H1 (cell line): Measurements from ENCODE around the gene OPCML. TPM values are rescaled to one million over a fixed set of nuclear protein-coding genes. Genes with fewer than 3 reads are reported as not detected.

Source experiments
- CTCF ChIA-PET: fragments of 300-600 bp; sonication (Branson Sonifier 250); formaldehyde crosslinking; loops from one replicate; lab custom pipeline; 2021; ENCODE audit not compliant: partially characterized antibody; lab: Charles Lee
- POLR2A ChIA-PET: fragments of 300-600 bp; sonication (Branson Sonifier 250); formaldehyde crosslinking; loops from one replicate; lab custom pipeline; 2021; ENCODE audit warnings: inconsistent platforms; ENCODE audit not compliant: partially characterized antibody; lab: Charles Lee
- DNase-seq, 2 experiments: peaks; one replicate each; pipeline versions ENCODE4 v3.0.0 to v3.0.0-alpha.2; 2010 to 2022; ENCODE audit warnings: low spot score in 2 of 2, low read depth in 1 of 2, mixed read lengths in 1 of 2
- FAIRE-seq: peaks from 2 replicates; lab custom pipeline; 2011; peaks lifted over from hg19 to GRCh38; lab: Jason Lieb, UNC
- H2AFZ ChIP-seq: 2 replicates; pipeline ENCODE4 v1.8.1; 2012; ENCODE audit warnings: low read length, inconsistent platforms
- H2AK5ac ChIP-seq: 2 replicates; pipeline ENCODE4 v1.6.1; 2013; ENCODE audit warnings: low read depth, low read length
- H2BK120ac ChIP-seq: replicated peaks from 2 replicates; pipeline ENCODE3; 2013; ENCODE audit warnings: low read depth, low read length, inconsistent platforms
- H2BK12ac ChIP-seq: 2 replicates; pipeline ENCODE4 v1.6.1; 2013; ENCODE audit warnings: low read depth, low read length
- H2BK15ac ChIP-seq: 2 replicates; pipeline ENCODE4 v1.6.1; 2013; ENCODE audit warnings: low read length
- H2BK20ac ChIP-seq: 2 replicates; pipeline ENCODE4 v1.6.1; 2013; ENCODE audit warnings: low read length
- H2BK5ac ChIP-seq: 2 replicates; pipeline ENCODE4 v1.6.1; 2013; ENCODE audit warnings: low read depth, low read length
- H3K14ac ChIP-seq: 2 replicates; pipeline ENCODE4 v1.6.1; 2013; ENCODE audit warnings: inconsistent platforms; ENCODE audit not compliant: insufficient read length
- H3K18ac ChIP-seq: 2 replicates; pipeline ENCODE4 v1.6.1; 2013; ENCODE audit warnings: low read length; ENCODE audit errors: extremely low read depth
- H3K23ac ChIP-seq: 2 replicates; pipeline ENCODE4 v1.6.1; 2013; ENCODE audit warnings: inconsistent platforms; ENCODE audit not compliant: insufficient read length
- H3K23me2 ChIP-seq: 2 replicates; pipeline ENCODE4 v1.6.1; 2013; ENCODE audit warnings: low read depth, low read length
- H3K27ac ChIP-seq: 2 replicates; pipeline ENCODE4 v1.6.1; 2011; ENCODE audit warnings: low read depth, low read length, inconsistent platforms
- H3K27me3 ChIP-seq, 4 experiments: replicated peaks in 1 of 4; 1 replicate in 1 of 4; 2 replicates in 3 of 4; pipeline versions ENCODE4 v1.6.1 to v1.8.1; 2011 to 2013; ENCODE audit warnings: low read length in 3 of 4, mild to moderate bottlenecking in 3 of 4, inconsistent platforms in 2 of 4, mixed read lengths in 2 of 4, moderate library complexity in 1 of 4; ENCODE audit not compliant: control insufficient read depth in 3 of 4, insufficient read depth in 3 of 4; ENCODE audit errors: extremely low read depth in 1 of 4
- H3K36me3 ChIP-seq, 4 experiments: 2 replicates each; pipeline versions ENCODE4 v1.6.1 to v1.8.1; 2011 to 2013; ENCODE audit warnings: mild to moderate bottlenecking in 4 of 4, low read length in 3 of 4, moderate library complexity in 2 of 4, control low read depth in 1 of 4, inconsistent platforms in 1 of 4; ENCODE audit not compliant: insufficient read depth in 4 of 4, control insufficient read depth in 2 of 4
- H3K4ac ChIP-seq: replicated peaks from 2 replicates; pipeline ENCODE3; 2013; ENCODE audit warnings: low read length, low read depth, mixed read lengths, inconsistent platforms; ENCODE audit not compliant: insufficient read length
- H3K4me1 ChIP-seq, 4 experiments: replicated peaks in 1 of 4; 1 replicate in 1 of 4; 2 replicates in 3 of 4; pipeline versions ENCODE4 v1.6.1 to v1.8.1; 2011 to 2013; ENCODE audit warnings: low read length in 3 of 4, inconsistent platforms in 2 of 4, mixed read lengths in 1 of 4; ENCODE audit not compliant: insufficient read depth in 4 of 4, control insufficient read depth in 3 of 4
- H3K4me2 ChIP-seq, 2 experiments: 2 replicates each; pipeline versions ENCODE4 v1.6.1 to v1.8.1; 2011 to 2013; ENCODE audit warnings: low read depth in 2 of 2, low read length in 2 of 2, control low read depth in 1 of 2, inconsistent platforms in 1 of 2, mild to moderate bottlenecking in 1 of 2; ENCODE audit not compliant: insufficient read depth in 1 of 2
- H3K4me3 ChIP-seq, 4 experiments: fragments of 200-600, 300-600 bp in 1 of 4; sonication (generic), shearing (Covaris generic), sonication (Bioruptor Twin) in 1 of 4; 2 replicates each; pipeline versions ENCODE4 v1.5.1 to v1.8.1; 2011 to 2016; ENCODE audit warnings: low read length in 4 of 4, low read depth in 3 of 4, control low read depth in 2 of 4, inconsistent platforms in 2 of 4, mild to moderate bottlenecking in 2 of 4, mixed read lengths in 1 of 4, moderate library complexity in 1 of 4; ENCODE audit not compliant: insufficient read depth in 2 of 4; ENCODE audit errors: extremely low read depth in 1 of 4
- H3K56ac ChIP-seq: replicated peaks from 2 replicates; pipeline ENCODE3; 2013; ENCODE audit warnings: low read depth, mild to moderate bottlenecking, mixed read lengths, low read length, inconsistent platforms; ENCODE audit not compliant: insufficient read length
- H3K79me1 ChIP-seq: 2 replicates; pipeline ENCODE4 v1.6.1; 2013; ENCODE audit warnings: low read depth, low read length, control low read depth
- H3K79me2 ChIP-seq, 2 experiments: 2 replicates each; pipeline versions ENCODE4 v1.6.1 to v1.8.1; 2012 to 2013; ENCODE audit warnings: low read length in 2 of 2, mild to moderate bottlenecking in 2 of 2, inconsistent platforms in 1 of 2; ENCODE audit not compliant: insufficient read depth in 2 of 2, control insufficient read depth in 1 of 2
- H3K9ac ChIP-seq, 4 experiments: replicated peaks in 1 of 4; 1 replicate in 1 of 4; 2 replicates in 3 of 4; pipeline versions ENCODE4 v1.6.1 to v1.8.1; 2011 to 2013; ENCODE audit warnings: low read depth in 3 of 4, low read length in 3 of 4, control low read depth in 2 of 4, mild to moderate bottlenecking in 2 of 4, moderate library complexity in 2 of 4, inconsistent platforms in 1 of 4; ENCODE audit errors: extremely low read depth in 1 of 4
- H3K9me3 ChIP-seq, 2 experiments: 2 replicates each; pipeline versions ENCODE4 v1.6.1 to v1.8.1; 2012 to 2013; ENCODE audit warnings: mild to moderate bottlenecking in 2 of 2, moderate library complexity in 2 of 2, control low read depth in 1 of 2, inconsistent platforms in 1 of 2, low read depth in 1 of 2, low read length in 1 of 2, mixed read lengths in 1 of 2; ENCODE audit not compliant: insufficient read depth in 2 of 2
- H4K20me1 ChIP-seq, 2 experiments: replicated peaks in 1 of 2; 2 replicates each; pipeline versions ENCODE3 to v1.8.1; 2011 to 2013; ENCODE audit warnings: inconsistent platforms in 2 of 2, low read length in 2 of 2, mild to moderate bottlenecking in 1 of 2; ENCODE audit not compliant: insufficient read depth in 2 of 2, control insufficient read depth in 1 of 2
- H4K5ac ChIP-seq: 2 replicates; pipeline ENCODE4 v1.6.1; 2013; ENCODE audit warnings: low read length, low read depth, mixed read lengths, inconsistent platforms; ENCODE audit not compliant: insufficient read length
- H4K8ac ChIP-seq: 2 replicates; pipeline ENCODE4 v1.8.0; 2013; ENCODE audit warnings: mild to moderate bottlenecking, moderate library complexity, low read length, inconsistent platforms; ENCODE audit not compliant: insufficient read depth; ENCODE audit errors: extremely low read depth
- H4K91ac ChIP-seq: replicated peaks from 2 replicates; pipeline ENCODE3; 2013; ENCODE audit warnings: low read length, mixed read lengths, inconsistent platforms; ENCODE audit not compliant: insufficient read length
- ASH2L ChIP-seq: fragments of 200-600, 300-600 bp; sonication (generic); IDR thresholded peaks from one replicate; pipeline ENCODE4 v1.7.1; 2017; ENCODE audit warnings: low read length
- ATF3 ChIP-seq: IDR thresholded peaks from 2 replicates; pipeline ENCODE4 v1.6.1; 2011; ENCODE audit warnings: low read depth, mild to moderate bottlenecking, low read length; ENCODE audit not compliant: insufficient read depth
- BCL11A ChIP-seq, 2 experiments: IDR thresholded peaks; one replicate each; pipeline ENCODE4 v1.6.1; 2011; ENCODE audit warnings: low read depth in 2 of 2, low read length in 2 of 2, mild to moderate bottlenecking in 2 of 2
- BRCA1 ChIP-seq: IDR thresholded peaks from 2 replicates; pipeline ENCODE4 v1.6.1; 2012; ENCODE audit warnings: low read depth, low read length, improper control_type of control experiment
- CEBPB ChIP-seq: IDR thresholded peaks from 2 replicates; pipeline ENCODE4 v1.6.1; 2012; ENCODE audit warnings: low read depth, low read length
- EP300 ChIP-seq, 2 experiments: IDR thresholded peaks; 1 replicate in 1 of 2; 2 replicates in 1 of 2; pipeline ENCODE4 v1.6.1; 2011 to 2012; ENCODE audit warnings: low read depth in 2 of 2, low read length in 2 of 2, mild to moderate bottlenecking in 2 of 2, borderline replicate concordance in 1 of 2, inconsistent platforms in 1 of 2, moderate library complexity in 1 of 2
- GTF2F1 ChIP-seq: IDR thresholded peaks from 2 replicates; pipeline ENCODE4 v1.6.1; 2012; ENCODE audit warnings: low read depth, low read length, improper control_type of control experiment, borderline replicate concordance
- JUN ChIP-seq: IDR thresholded peaks from 2 replicates; pipeline ENCODE4 v1.6.1; 2011; ENCODE audit warnings: low read depth, mild to moderate bottlenecking, improper control_type of control experiment, low read length
- POLR2A ChIP-seq, 2 experiments: IDR thresholded peaks; 1 replicate in 1 of 2; 2 replicates in 1 of 2; pipeline ENCODE4 v1.6.1; 2011; ENCODE audit warnings: low read depth in 2 of 2, low read length in 2 of 2, mild to moderate bottlenecking in 2 of 2; ENCODE audit errors: control extremely low read depth in 1 of 2
- RAD21 ChIP-seq, 2 experiments: IDR thresholded peaks in 1 of 2; conservative IDR thresholded peaks in 1 of 2; 2 replicates each; pipeline ENCODE4 v1.6.1; 2011; ENCODE audit warnings: low read depth in 2 of 2, low read length in 2 of 2, improper control_type of control experiment in 1 of 2, inconsistent platforms in 1 of 2, mild to moderate bottlenecking in 1 of 2, moderate library complexity in 1 of 2
- SIN3A ChIP-seq, 2 experiments: IDR thresholded peaks in 1 of 2; conservative IDR thresholded peaks in 1 of 2; 2 replicates each; pipeline ENCODE4 v1.6.1; 2011 to 2012; ENCODE audit warnings: low read length in 2 of 2, improper control_type of control experiment in 1 of 2, low read depth in 1 of 2, mild to moderate bottlenecking in 1 of 2
- SP4 ChIP-seq: IDR thresholded peaks from 2 replicates; pipeline ENCODE4 v1.6.1; 2012; ENCODE audit warnings: low read length, inconsistent platforms
- SUZ12 ChIP-seq: fragments of 200-600 bp; sonication (generic); IDR thresholded peaks from 2 replicates; pipeline ENCODE4 v1.6.1; 2012; ENCODE audit warnings: mild to moderate bottlenecking, inconsistent platforms, low read length, moderate library complexity, mixed read lengths
- ZNF274 ChIP-seq: IDR thresholded peaks from 2 replicates; pipeline ENCODE4 v1.7.0; 2012; ENCODE audit warnings: low read length, borderline replicate concordance; ENCODE audit errors: extremely low read depth
- WGBS, 2 experiments: shearing (Covaris generic) in 1 of 2; methylation state at CpG; one replicate each; pipeline versions ENCODE4 v1.1.6 to v1.1.7; 2013 to 2015; ENCODE audit warnings: low lambda C conversion rate in 2 of 2, mixed read lengths in 2 of 2, inconsistent platforms in 1 of 2, low coverage in 1 of 2, missing lambda C conversion rate in 1 of 2; ENCODE audit not compliant: insufficient replicate concordance in 2 of 2, insufficient coverage in 1 of 2, insufficient read length in 1 of 2; ENCODE audit errors: extremely low coverage in 1 of 2, missing lambda C conversion rate in 1 of 2; 5-methylcytosine and 5-hydroxymethylcytosine counted together
- polyA plus RNA-seq, 7 experiments: library from polyadenylated mRNA; depleted of rRNA in 3 of 7; stranded (reverse) in 5 of 7; unstranded in 2 of 7; fragments of >200 nt in 5 of 7; fragments of 200-250 nt in 2 of 7; gene quantifications; 1 replicate in 5 of 7; 2 replicates in 1 of 7; 4 replicates in 1 of 7; pipeline versions ENCODE4 v1.2.1 to v1.2.3, GENCODE V29; 2011 to 2013; ENCODE audit warnings: missing spikeins in 2 of 7, mixed read lengths in 2 of 7
- total RNA-seq: library from RNA; stranded (reverse); fragmentation: NEBNext Ultra II Directional; extraction: Animal tissue kit (Norgen Biotek cat#: 25700); gene quantifications from 2 replicates; pipeline ENCODE4 v1.2.1, GENCODE V29; 2021

OPCML gene
- total and polyA plus RNA-seq, 2 of the 8 experiments (the other 6 are each of a cell fraction or from before 2014, with no cell fraction given) = 2.3 to 3.1 TPM

GRCh38 chr11:133354069-133354468 is 178.2 kb downstream of the OPCML start:
- no peak overlapping the region for H3K27ac ChIP-seq
- no peak overlapping the region for H4K5ac ChIP-seq
- H3K23me2 ChIP-seq = peaks cover 3% of the 10 kb centered on the region; the same call in 1 of the 2 replicates
- H4K8ac ChIP-seq = no peak overlapping the region
- H3K18ac ChIP-seq = no peak overlapping the region
- no peak overlapping the region for H2BK12ac ChIP-seq
- H3K4me3 ChIP-seq = no peak overlapping the region
- no peak overlapping the region for H3K4ac ChIP-seq
- no peaks in the 10 kb centered on the region for H3K79me1 ChIP-seq
- H3K23ac ChIP-seq = no peak overlapping the region
- H2BK120ac ChIP-seq = no peak overlapping the region
- no peak overlapping the region for H3K14ac ChIP-seq
- H3K56ac ChIP-seq = peak overlapping the region; percentile 95
- H3K4me1 ChIP-seq = no peaks in the 10 kb centered on the region
- no peaks in the 10 kb centered on the region for H3K27me3 ChIP-seq
- H3K9me3 ChIP-seq = no peaks in the 10 kb centered on the region
- no peaks in the 10 kb centered on the region for H3K36me3 ChIP-seq
- ChIA-PET CTCF (interaction anchor here (0.9 kb wide), 1 partner anchor 43 kb away, joined by 3 read pairs; no protein-coding TSS in a partner anchor), POLR2A (no interaction called here)
- H3K4me2 ChIP-seq = no peak overlapping the region
- no peak overlapping the region for H2AK5ac ChIP-seq
- H3K79me2 ChIP-seq = no peaks in the 10 kb centered on the region
- no peak overlapping the region for H2BK15ac ChIP-seq
- no peak overlapping the region for H2BK20ac ChIP-seq
- no peak for FAIRE-seq
- H4K20me1 ChIP-seq = peaks cover 0 to 2% of the 10 kb centered on the region in 2 experiments
- no peak overlapping the region for H2BK5ac ChIP-seq
- H4K91ac ChIP-seq = peak overlapping the region; percentile 40
- no peak overlapping the region for H3K9ac ChIP-seq
- WGBS, 2 experiments = 78% methylated on average over 4 of the region's 4 CpGs; no CpG with 5 or more reads in 1 of the 2 experiments
- H2AFZ ChIP-seq = no peak overlapping the region
- no peak for DNase-seq
- no peak for TF ChIP-seq SP4
- no peak for TF ChIP-seq ATF3
- TF ChIP-seq ASH2L = no peak
- TF ChIP-seq SIN3A (conservative IDR thresholded peaks at IDR 0.05 in 1 of 2, IDR thresholded peaks at IDR 0.05 in 1 of 2; ENCODE audit: low read depth in 1 of 2, low read length in 2 of 2) = no peak
- TF ChIP-seq RAD21 (IDR thresholded peaks at IDR 0.05 in 1 of 2, conservative IDR thresholded peaks at IDR 0.05 in 1 of 2; ENCODE audit: low read depth in 2 of 2, low read length in 2 of 2) = no peak
- TF ChIP-seq CEBPB = no peak
- TF ChIP-seq ZNF274 = no peak
- TF ChIP-seq GTF2F1 = no peak
- no peak for TF ChIP-seq POLR2A (IDR thresholded peaks at IDR 0.05; ENCODE audit: control extremely low read depth in 1 of 2, low read depth in 2 of 2, low read length in 2 of 2)
- no peak for TF ChIP-seq BCL11A (IDR thresholded peaks at IDR 0.05; ENCODE audit: low read depth in 2 of 2, low read length in 2 of 2)
- no peak for TF ChIP-seq SUZ12
- no peak for TF ChIP-seq EP300 (IDR thresholded peaks at IDR 0.05; ENCODE audit: borderline replicate concordance in 1 of 2, low read depth in 2 of 2, low read length in 2 of 2)
- no peak for TF ChIP-seq BRCA1
- no peak for TF ChIP-seq JUN
